ENCODE results near the gene ISOC2.

The ISOC2 gene

GRCh38 chr19:55476100-55476775 lies 14.8 kb upstream of the ISOC2 start, which contains the start of gene ZNF628:
Gene ZNF628 (plus strand): TSS chr19:55476617. CDS start chr19:55479911, 3,294 bp downstream.
- DNase-seq = peak; percentile 98

DNA sequence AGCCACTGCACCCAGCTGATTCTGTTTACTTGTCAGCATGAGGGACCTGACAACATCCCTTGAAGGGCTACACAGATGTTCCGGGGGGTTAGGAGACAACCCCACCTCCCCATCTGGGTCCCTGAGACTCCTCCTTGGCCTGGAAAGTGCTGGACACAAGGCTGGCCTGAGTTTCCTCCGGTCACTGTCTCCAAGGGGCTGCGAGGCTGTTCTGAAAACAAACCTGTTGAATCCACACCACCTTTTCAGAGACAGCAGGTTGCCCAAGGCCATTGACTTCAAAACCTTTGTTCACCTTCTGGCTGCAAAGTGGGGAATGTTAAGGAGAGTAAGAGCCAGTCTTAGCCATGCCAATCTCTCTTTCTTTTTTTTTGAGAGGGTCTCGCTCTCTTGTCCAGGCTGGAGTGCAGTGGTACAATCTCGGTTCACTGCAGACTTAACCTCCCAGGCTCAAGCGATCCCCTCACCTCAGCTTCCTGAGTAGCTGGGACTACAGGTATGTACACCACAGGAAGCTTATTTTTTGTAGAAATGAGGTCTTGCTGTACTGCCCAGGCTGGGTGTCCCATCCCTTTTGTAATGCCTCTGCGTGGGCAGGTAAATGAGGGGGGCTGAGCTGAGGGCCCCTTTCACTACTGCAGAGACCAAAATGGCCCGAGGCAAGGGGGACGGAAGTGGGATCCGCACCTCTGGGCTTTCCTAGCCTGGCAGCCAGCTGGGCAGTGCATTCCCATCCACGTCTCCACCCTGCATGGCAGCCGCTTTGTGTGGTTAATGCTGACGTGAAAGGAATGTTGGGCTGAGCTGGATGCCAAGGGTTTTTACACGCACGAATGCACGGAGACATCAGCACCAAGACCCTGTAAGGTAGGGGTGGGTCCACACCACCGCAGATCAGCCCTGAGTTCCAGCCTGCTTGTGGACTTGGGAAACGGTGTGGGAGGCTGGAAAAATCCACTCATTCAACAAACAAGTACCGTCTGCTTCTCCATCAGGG lies 13.1 kb upstream of the ISOC2 start:
- DNase-seq = no peak

GRCh38 chr19:55473225-55474012 lies 12.0 kb upstream of the ISOC2 start:
- DNase-seq = no peak

GRCh38 chr19:55472463-55472862 lies 11.0 kb upstream of the ISOC2 start:
- no peak for DNase-seq

DNA sequence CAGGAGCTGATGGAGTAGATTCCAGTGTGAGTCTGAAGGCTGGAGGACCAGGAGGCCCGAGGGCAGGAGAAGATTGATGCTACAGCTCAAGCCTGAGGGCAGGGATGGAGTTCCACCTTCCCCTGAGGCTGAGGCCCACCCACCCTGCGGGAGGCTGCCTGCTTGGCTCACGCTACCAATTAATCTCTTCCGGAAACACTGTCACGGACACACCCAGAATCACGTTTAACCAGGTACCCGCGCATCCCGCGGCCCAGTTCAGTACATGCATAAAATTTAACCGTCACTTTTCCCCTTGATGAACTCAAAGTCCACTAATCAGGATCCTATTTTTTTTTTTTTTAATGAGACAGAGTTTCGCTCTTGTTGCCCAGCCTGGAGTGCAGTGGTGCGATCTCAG lies 9.8 kb upstream of the ISOC2 start:
- no peak for DNase-seq

DNA sequence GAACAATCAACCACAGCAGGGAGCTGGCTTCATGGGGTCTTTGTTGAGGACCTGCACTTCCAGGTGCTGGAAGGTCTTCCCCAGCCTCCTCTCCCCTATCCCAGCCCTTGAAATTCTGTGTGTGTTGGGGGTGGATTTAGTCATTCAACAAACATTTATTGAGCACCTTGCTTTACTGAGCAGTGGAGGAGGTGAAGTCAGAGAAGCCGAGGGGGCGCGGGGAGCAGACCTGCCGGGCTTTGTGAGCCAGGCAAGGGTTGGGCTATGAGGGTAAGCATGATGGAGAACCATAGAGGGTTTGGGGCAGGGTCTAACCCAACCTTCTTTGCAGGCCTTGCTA lies 6.6 kb upstream of the ISOC2 start:
- DNase-seq = no peak

- peak; percentile 73 for DNase-seq
Measured at GRCh38 chr19:55467236-55468053, 6.0 kb upstream of the ISOC2 start.

DNA sequence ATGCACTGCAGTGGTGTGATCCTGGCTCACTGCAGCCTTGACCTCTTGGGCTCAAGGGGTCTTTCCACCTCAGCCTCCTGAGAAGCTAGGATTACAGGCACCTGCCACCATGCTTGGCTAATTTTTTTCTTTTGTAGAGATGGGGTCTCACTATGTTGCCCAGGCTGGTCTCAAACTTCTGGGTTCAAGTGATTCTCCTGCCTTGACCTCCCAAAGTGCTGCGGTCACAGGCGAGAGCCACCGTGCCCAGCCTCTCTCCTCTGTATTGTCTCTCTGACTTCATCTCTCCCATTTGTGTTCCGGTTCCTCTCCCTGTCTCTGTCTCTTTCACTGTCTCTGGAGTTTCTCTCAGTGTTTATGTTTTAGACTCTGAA lies 4.8 kb upstream of the ISOC2 start:
- DNase-seq = no peak

DNA sequence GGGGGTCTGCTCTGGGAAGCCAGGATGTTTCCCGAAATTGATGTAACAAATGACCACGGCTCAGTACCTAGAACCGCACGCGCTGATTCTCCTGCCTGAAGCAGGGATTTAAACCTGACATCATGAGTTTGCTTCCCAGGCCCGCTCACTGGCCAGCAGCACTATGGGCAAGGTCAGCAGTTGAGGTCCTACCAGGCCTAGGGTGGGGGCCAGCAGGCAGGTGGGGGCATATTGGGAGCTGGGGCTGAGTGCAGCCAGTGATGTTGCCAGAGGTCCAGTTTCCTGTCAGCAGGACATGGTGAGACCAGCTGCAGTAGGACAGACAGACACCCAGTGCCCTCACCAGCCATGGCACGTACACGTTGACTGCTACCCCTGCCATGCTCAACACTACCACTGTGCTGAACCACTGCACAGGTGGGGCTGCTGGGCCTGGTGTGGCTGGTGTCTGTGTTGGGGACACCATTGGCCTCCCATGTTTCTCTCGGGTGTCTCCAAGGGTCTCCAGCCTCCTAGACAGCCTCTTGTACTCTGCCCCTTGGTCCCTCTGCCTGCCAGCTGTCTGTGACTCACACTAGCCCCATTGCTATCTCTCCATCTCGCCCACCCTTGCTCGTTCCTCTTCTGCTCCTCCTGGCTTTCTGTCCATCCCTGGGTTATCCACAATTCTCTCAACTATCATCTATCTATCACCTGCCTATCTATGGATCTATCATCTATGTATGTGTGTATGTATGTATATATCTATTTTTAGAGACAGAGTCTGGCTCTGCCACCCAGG lies 4.2 kb upstream of the ISOC2 start:
- no peak for DNase-seq

DNA sequence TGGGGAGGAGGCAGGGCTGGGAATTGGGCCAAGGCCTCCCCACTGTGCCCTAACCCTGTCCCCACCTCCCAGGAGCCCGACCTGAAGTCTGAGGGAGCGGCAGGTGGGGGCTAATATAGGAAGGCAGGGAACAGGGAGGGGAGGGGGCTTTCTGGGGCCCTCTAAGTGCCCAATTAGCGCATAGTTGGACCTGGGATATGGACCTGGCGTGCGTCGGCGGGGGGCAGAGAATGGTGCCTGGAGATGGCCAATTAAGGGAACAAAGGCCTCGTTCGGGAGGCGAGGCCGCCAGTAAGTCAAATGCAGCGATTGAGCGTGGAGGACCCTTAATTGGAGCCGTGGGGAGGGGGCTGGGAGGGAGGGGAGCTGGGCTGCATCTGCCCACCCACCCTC lies 3.2 kb upstream of the ISOC2 start, which contains the start of gene C19orf85:
TSS of gene C19orf85 (minus strand) at position 90 of the 393 bp plus-strand sequence. CDS start 197 bp downstream, outside the sequence.
- no peak for DNase-seq

- DNase-seq = no peak
Measured at GRCh38 chr19:55464039-55464661, 2.7 kb upstream of the ISOC2 start.

- no peak for DNase-seq
Measured at GRCh38 chr19:55463583-55464031, 2.2 kb upstream of the ISOC2 start.

DNA sequence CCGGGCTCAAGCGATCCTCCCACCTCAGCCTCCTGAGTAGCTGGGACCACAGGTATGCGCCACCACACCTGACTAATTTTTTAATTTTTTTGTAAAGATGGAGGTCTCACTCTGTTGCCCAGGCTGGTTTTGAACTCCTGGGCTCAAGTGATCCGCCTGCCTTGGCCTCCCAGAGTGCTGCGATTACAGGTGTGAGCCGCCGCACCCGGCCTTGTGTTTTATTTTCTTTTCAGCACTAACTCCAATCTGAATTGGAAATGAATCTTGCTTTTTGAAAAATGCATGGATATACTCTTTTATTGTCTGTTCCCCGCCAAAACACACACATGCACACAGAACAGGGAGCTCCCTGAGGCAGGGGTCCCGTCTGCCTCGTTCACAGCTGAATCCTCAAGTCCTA lies 1.3 kb upstream of the ISOC2 start:
- no peak for DNase-seq

DNA sequence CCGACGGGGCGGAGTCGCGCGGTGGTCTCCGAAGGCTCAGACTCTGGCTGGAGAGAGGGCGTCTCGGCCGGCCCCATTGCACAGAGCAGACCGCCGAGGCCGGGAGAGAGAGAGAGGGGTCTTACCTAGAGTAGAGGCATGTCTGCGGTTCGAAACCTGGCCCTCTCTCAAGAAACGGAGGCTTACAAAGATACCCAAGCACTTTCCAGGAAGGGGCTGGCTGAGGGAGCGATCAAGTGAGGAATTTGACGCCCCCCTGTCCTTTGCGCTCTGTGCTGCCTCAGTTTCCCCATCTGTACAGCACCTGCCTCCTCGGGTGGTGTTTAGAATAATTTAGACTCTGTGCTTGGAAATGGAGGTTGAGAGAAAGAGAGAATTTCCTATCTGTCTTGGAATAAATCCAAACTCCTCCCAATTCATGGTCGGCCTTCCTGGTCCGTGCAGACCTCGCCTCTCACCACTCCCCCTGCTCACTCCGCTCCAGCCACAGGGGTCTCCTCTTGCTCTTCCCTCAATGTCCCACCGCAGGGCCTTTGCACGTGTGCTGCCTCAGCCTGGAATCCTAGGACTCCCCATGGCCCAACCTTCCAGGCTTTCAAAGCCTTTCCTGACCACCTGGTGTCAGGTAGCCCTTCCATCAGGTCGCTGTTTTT lies 658 bp upstream of the ISOC2 start:
- DNase-seq = no peak

- DNase-seq = no peak
Measured at GRCh38 chr19:55460670-55461258, 678 bp downstream of the ISOC2 start.

DNA sequence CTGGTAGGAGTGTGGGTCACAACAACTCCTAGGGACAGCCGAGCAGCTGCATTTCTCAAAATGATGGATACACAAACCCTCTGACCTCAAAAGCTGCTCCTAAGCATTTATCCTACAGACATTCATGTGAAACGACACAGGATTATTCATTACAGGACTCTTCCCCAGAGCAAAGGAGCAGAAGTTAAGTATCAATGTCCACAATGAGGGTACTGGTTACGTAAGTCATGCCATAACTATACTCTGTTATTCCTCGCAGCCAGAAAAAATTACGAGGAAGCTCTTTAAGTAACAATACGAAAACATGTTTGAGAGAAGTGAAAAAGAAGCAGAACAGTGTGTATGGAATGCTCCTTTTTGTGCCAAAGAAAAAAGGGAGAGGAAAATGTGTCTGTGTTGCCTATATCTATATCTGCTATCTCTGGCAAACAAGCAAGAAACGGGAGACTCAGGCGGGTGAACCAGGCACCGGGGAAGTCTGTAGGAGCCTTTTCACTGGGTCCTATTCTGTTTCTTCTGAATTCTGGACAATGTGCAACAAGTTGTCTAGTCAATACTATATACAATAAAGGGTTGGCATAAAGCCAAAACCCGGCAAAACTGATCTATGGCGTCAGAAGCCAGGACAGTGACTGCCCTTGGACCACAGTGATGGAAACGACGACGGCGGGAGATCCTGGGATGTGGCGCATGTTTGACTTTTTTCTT lies 1.3 kb downstream of the ISOC2 start:
- no peak for DNase-seq

GRCh38 chr19:55459551-55459949 lies 1.9 kb downstream of the ISOC2 start:
- no peak for DNase-seq

- DNase-seq = no peak
Measured at GRCh38 chr19:55457683-55458457, 3.6 kb downstream of the ISOC2 start.

All from activated gamma-delta T cell treated with Interleukin-2 at 50 U/mL for 16 hours (primary cell).